Neuronal stem cell (in vitro differentiated cells): Measurements from ENCODE around the gene ERC1.

Experiments used
- DNase-seq: peaks from one replicate; pipeline ENCODE4 v3.0.0-alpha.2; 2013; ENCODE audit warnings: low spot score
- H2AFZ ChIP-seq: one replicate; pipeline ENCODE4 v1.6.1; 2013; ENCODE audit warnings: mild to moderate bottlenecking, low read length, inconsistent platforms
- H2AK5ac ChIP-seq: 2 replicates; pipeline ENCODE4 v1.6.1; 2013; ENCODE audit warnings: low read depth, mild to moderate bottlenecking, inconsistent platforms, low read length, moderate library complexity, mixed read lengths
- H2BK120ac ChIP-seq: 2 replicates; pipeline ENCODE4 v1.6.1; 2013; ENCODE audit warnings: low read depth, mild to moderate bottlenecking, inconsistent platforms, low read length, moderate library complexity, mixed read lengths
- H2BK12ac ChIP-seq: one replicate; pipeline ENCODE4 v1.6.1; 2013; ENCODE audit warnings: low read length, inconsistent platforms
- H2BK15ac ChIP-seq: 2 replicates; pipeline ENCODE4 v1.6.1; 2013; ENCODE audit warnings: mild to moderate bottlenecking, low read length, inconsistent platforms, mixed read lengths
- H2BK5ac ChIP-seq: one replicate; pipeline ENCODE4 v1.6.1; 2013; ENCODE audit warnings: inconsistent platforms, mild to moderate bottlenecking, low read length, moderate library complexity
- H3K14ac ChIP-seq: one replicate; pipeline ENCODE4 v1.6.1; 2013; ENCODE audit warnings: low read length, inconsistent platforms
- H3K18ac ChIP-seq: 2 replicates; pipeline ENCODE4 v1.6.1; 2013; ENCODE audit warnings: low read length, inconsistent platforms
- H3K23ac ChIP-seq: 2 replicates; pipeline ENCODE4 v1.6.1; 2013; ENCODE audit warnings: low read depth, mild to moderate bottlenecking, mixed read lengths, low read length, inconsistent platforms; ENCODE audit not compliant: poor library complexity
- H3K27ac ChIP-seq: replicated peaks from 3 replicates; pipeline ENCODE4 v1.5.1; 2013; ENCODE audit warnings: low read length, inconsistent platforms
- H3K27me3 ChIP-seq, 3 experiments: 2 replicates each; pipeline ENCODE4 v1.6.1; 2013; ENCODE audit warnings: low read length in 3 of 3, mild to moderate bottlenecking in 2 of 3, inconsistent platforms in 1 of 3, low read depth in 1 of 3, mixed read lengths in 1 of 3, moderate library complexity in 1 of 3; ENCODE audit not compliant: control insufficient read depth in 3 of 3, insufficient read depth in 3 of 3
- H3K36me3 ChIP-seq, 2 donors: replicated peaks in 1 of 2; 2 replicates each; pipeline ENCODE4 v1.6.1; 2013; ENCODE audit warnings: low read length in 2 of 2; ENCODE audit not compliant: control insufficient read depth in 2 of 2, insufficient read depth in 2 of 2
- H3K4ac ChIP-seq: 2 replicates; pipeline ENCODE4 v1.6.1; 2013; ENCODE audit warnings: inconsistent platforms, mild to moderate bottlenecking, low read length, moderate library complexity
- H3K4me1 ChIP-seq, 2 donors: 1 replicate in 1 of 2; 2 replicates in 1 of 2; pipeline ENCODE4 v1.6.1; 2013; ENCODE audit warnings: low read length in 2 of 2, low read depth in 1 of 2; ENCODE audit not compliant: control insufficient read depth in 2 of 2, insufficient read depth in 1 of 2
- H3K4me2 ChIP-seq: one replicate; pipeline ENCODE4 v1.6.1; 2013; ENCODE audit warnings: mild to moderate bottlenecking, low read length, inconsistent platforms; ENCODE audit not compliant: insufficient read depth, poor library complexity, severe bottlenecking
- H3K4me3 ChIP-seq, 2 donors: 2 replicates each; pipeline ENCODE4 v1.5.1; 2013; ENCODE audit warnings: low read length in 2 of 2, mild to moderate bottlenecking in 2 of 2, inconsistent platforms in 1 of 2, moderate library complexity in 1 of 2
- H3K79me1 ChIP-seq: one replicate; pipeline ENCODE4 v1.6.1; 2013; ENCODE audit warnings: low read depth, mild to moderate bottlenecking, inconsistent platforms, low read length, moderate library complexity
- H3K9ac ChIP-seq: one replicate; pipeline ENCODE4 v1.6.1; 2013; ENCODE audit warnings: mild to moderate bottlenecking, low read depth, low read length, inconsistent platforms; ENCODE audit not compliant: poor library complexity
- H3K9me3 ChIP-seq, 2 donors: replicated peaks in 1 of 2; 2 replicates each; pipeline versions ENCODE3 to v1.6.1; 2013; ENCODE audit warnings: low read length in 2 of 2, mild to moderate bottlenecking in 2 of 2, inconsistent platforms in 1 of 2, low read depth in 1 of 2, mixed read lengths in 1 of 2, moderate library complexity in 1 of 2; ENCODE audit not compliant: control insufficient read depth in 2 of 2, insufficient read depth in 1 of 2
- H4K8ac ChIP-seq: one replicate; pipeline ENCODE4 v1.6.1; 2013; ENCODE audit warnings: low read depth, mild to moderate bottlenecking, inconsistent platforms, low read length, moderate library complexity
- H4K91ac ChIP-seq: one replicate; pipeline ENCODE4 v1.6.1; 2013; ENCODE audit warnings: low read length, low read depth, mild to moderate bottlenecking, inconsistent platforms; ENCODE audit not compliant: poor library complexity
- WGBS, 2 donors: extraction: QIAGEN DNeasy Blood & Tissue Kit; methylation state at CpG; one replicate each; pipeline ENCODE4 v1.1.7; 2013; ENCODE audit warnings: missing lambda C conversion rate in 2 of 2, mixed read lengths in 1 of 2; ENCODE audit not compliant: insufficient read length in 2 of 2, insufficient replicate concordance in 1 of 2; ENCODE audit errors: extremely low coverage in 2 of 2; 5-methylcytosine and 5-hydroxymethylcytosine counted together

The ERC1 gene

DNA sequence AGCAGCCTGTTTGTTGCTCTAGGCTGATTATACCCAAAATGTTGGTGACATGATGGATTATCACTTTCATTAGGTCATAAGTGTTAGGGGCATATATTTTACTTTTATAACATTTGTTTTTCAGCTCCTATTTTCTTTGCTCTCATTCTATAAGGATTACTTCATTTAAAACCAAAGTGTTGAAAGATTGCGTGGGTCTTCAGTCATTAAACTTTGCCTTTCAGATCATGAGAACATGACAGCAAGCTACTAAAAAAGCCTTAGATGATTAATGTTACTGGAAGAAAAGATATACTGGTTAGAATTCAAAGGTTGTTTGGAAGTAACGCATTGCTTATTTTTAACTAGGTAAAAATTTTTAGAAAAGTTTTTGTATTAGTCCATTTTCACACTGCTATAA lies 156.8 kb downstream of the ERC1 start:
- no peak overlapping the region for H2BK12ac ChIP-seq
- H3K79me1 ChIP-seq: no peaks in the 10 kb centered on the region
- no peak overlapping the region for H3K23ac ChIP-seq
- no peaks in the 10 kb centered on the region for H3K9me3 ChIP-seq
- H2BK5ac ChIP-seq: no peak overlapping the region
- H4K8ac ChIP-seq: no peak overlapping the region
- no peak overlapping the region for H3K4me3 ChIP-seq
- H2AK5ac ChIP-seq: no peak overlapping the region
- H2BK15ac ChIP-seq: no peak overlapping the region
- no peaks in the 10 kb centered on the region for H3K27me3 ChIP-seq
- no CpG with 5 or more reads among the region's 2 CpGs for WGBS, 2 donors
- no peak overlapping the region for H3K27ac ChIP-seq
- H2AFZ ChIP-seq: no peak overlapping the region
- no peak overlapping the region for H3K9ac ChIP-seq
- H2BK120ac ChIP-seq: no peak overlapping the region
- H3K14ac ChIP-seq: no peak overlapping the region
- no peak overlapping the region for H3K18ac ChIP-seq
- no peak overlapping the region for H3K4me2 ChIP-seq
- H3K4ac ChIP-seq: no peak overlapping the region
- no peaks in the 10 kb centered on the region for H3K36me3 ChIP-seq
- no peak for DNase-seq
- H3K4me1 ChIP-seq: no peaks in the 10 kb centered on the region
- no peak overlapping the region for H4K91ac ChIP-seq

- WGBS, 2 donors: no CpG with 5 or more reads among the region's 3 CpGs
- Histone ChIP-seq H3K9me3 (no peaks in the 10 kb centered on the region), H4K8ac (no peak overlapping the region), H4K91ac (no peak overlapping the region), H2BK15ac (no peak overlapping the region), H2BK120ac (no peak overlapping the region), H3K9ac (no peak overlapping the region), H3K79me1 (no peaks in the 10 kb centered on the region), H3K18ac (peak overlapping the region; percentile 59), H3K4ac (no peak overlapping the region), H3K4me1 (peaks cover 3 to 6% of the 10 kb centered on the region in 2 donors), H3K14ac (no peak overlapping the region), H3K36me3 (no peaks in the 10 kb centered on the region), H3K4me3 (no peak overlapping the region), H3K27me3 (no peaks in the 10 kb centered on the region), H2AK5ac (no peak overlapping the region), H2AFZ (no peak overlapping the region), H3K23ac (no peak overlapping the region), H3K27ac (no peak overlapping the region), H3K4me2 (no peak overlapping the region), H2BK12ac (no peak overlapping the region), H2BK5ac (no peak overlapping the region)
- no peak for DNase-seq
Measured at GRCh38 chr12:1157046-1157445, 166.0 kb downstream of the ERC1 start.

- Histone ChIP-seq H4K91ac (no peak overlapping the region), H4K8ac (no peak overlapping the region), H3K18ac (no peak overlapping the region), H2AFZ (no peak overlapping the region), H2BK5ac (no peak overlapping the region), H3K23ac (no peak overlapping the region), H2BK15ac (no peak overlapping the region), H2BK120ac (no peak overlapping the region), H2BK12ac (no peak overlapping the region), H3K4me1 (peaks cover 4 to 7% of the 10 kb centered on the region in 2 donors), H3K9me3 (peaks cover 0 to 4% of the 10 kb centered on the region in 2 donors), H3K36me3 (no peaks in the 10 kb centered on the region), H3K4me2 (no peak overlapping the region), H3K4me3 (no peak overlapping the region), H3K79me1 (no peaks in the 10 kb centered on the region), H3K27ac (no peak overlapping the region), H2AK5ac (no peak overlapping the region), H3K27me3 (no peaks in the 10 kb centered on the region), H3K9ac (no peak overlapping the region), H3K14ac (no peak overlapping the region), H3K4ac (no peak overlapping the region)
- DNase-seq: no peak
- 100% methylated on average over 3 of the region's 9 CpGs; no CpG with 5 or more reads in 1 of the 2 donors for WGBS, 2 donors
Measured at GRCh38 chr12:1161197-1161596, 170.2 kb downstream of the ERC1 start.

- H3K27ac ChIP-seq: no peak overlapping the region
- WGBS, 2 donors: no CpG with 5 or more reads among the region's 5 CpGs
- no peak overlapping the region for H3K4me2 ChIP-seq
- no peak overlapping the region for H2BK12ac ChIP-seq
- no peak overlapping the region for H4K91ac ChIP-seq
- no peak overlapping the region for H3K4ac ChIP-seq
- no peaks in the 10 kb centered on the region for H3K27me3 ChIP-seq
- H3K23ac ChIP-seq: no peak overlapping the region
- no peak for DNase-seq
- no peak overlapping the region for H2BK5ac ChIP-seq
- H3K14ac ChIP-seq: no peak overlapping the region
- H3K9me3 ChIP-seq: peaks cover 0 to 4% of the 10 kb centered on the region in 2 donors
- H3K36me3 ChIP-seq: no peaks in the 10 kb centered on the region
- no peaks in the 10 kb centered on the region for H3K79me1 ChIP-seq
- no peak overlapping the region for H4K8ac ChIP-seq
- H2BK15ac ChIP-seq: no peak overlapping the region
- no peak overlapping the region for H2AFZ ChIP-seq
- H2AK5ac ChIP-seq: no peak overlapping the region
- H2BK120ac ChIP-seq: no peak overlapping the region
- H3K4me1 ChIP-seq: peaks cover 4 to 7% of the 10 kb centered on the region in 2 donors
- no peak overlapping the region for H3K18ac ChIP-seq
- H3K4me3 ChIP-seq: no peak overlapping the region
- no peak overlapping the region for H3K9ac ChIP-seq
Measured at GRCh38 chr12:1162081-1162760, 171.2 kb downstream of the ERC1 start.
